Right renal pelvis (tissue), 4 donors: ENCODE data around the gene NCLN. TPM values are rescaled to one million over a fixed set of nuclear protein-coding genes. Genes with fewer than 3 reads are reported as not detected.
A peak's percentile ranks its signal among the peaks of the same experiment; 100 is the strongest.
"Not testable (repeated sequence)": the region's sequence is repeated elsewhere in the genome, so short reads cannot be mapped to it uniquely, and the experiment has no call there.

ENCODE experiments used
- DNase-seq, 4 donors: peaks; one replicate each; pipeline ENCODE4 v3.0.0-alpha.2; 2013; ENCODE audit warnings: low read depth in 4 of 4, low spot score in 3 of 4, missing footprints in 1 of 4
- polyA plus RNA-seq, 4 donors: library from polyadenylated mRNA; unstranded; fragments of 120-200 nt; gene quantifications; one replicate each; pipeline ENCODE4 v1.2.1, GENCODE V29; 2013; ENCODE audit not compliant: insufficient read length in 4 of 4

Gene NCLN
- polyA plus RNA-seq, 4 donors: 32.0 to 51.7 (median 35.2) TPM

DNA sequence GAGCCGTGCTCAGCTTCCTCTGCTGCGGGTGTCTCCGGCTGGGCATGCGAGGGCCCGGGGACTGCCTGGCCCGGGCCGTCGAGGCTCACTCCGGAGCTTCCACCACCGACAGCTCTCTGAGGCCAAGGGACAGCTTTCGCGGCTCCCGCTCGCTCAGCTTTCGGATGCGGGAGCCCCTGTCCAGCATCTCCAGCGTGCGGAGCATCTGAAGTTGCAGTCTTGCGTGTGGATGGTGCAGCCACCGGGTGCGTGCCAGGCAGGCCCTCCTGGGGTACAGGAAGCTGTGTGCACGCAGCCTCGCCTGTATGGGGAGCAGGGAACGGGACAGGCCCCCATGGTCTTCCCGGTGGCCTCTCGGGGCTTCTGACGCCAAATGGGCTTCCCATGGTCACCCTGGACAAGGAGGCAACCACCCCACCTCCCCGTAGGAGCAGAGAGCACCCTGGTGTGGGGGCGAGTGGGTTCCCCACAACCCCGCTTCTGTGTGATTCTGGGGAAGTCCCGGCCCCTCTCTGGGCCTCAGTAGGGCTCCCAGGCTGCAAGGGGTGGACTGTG, 5.9 kb upstream of the NCLN start:
- DNase-seq: no peak

DNA sequence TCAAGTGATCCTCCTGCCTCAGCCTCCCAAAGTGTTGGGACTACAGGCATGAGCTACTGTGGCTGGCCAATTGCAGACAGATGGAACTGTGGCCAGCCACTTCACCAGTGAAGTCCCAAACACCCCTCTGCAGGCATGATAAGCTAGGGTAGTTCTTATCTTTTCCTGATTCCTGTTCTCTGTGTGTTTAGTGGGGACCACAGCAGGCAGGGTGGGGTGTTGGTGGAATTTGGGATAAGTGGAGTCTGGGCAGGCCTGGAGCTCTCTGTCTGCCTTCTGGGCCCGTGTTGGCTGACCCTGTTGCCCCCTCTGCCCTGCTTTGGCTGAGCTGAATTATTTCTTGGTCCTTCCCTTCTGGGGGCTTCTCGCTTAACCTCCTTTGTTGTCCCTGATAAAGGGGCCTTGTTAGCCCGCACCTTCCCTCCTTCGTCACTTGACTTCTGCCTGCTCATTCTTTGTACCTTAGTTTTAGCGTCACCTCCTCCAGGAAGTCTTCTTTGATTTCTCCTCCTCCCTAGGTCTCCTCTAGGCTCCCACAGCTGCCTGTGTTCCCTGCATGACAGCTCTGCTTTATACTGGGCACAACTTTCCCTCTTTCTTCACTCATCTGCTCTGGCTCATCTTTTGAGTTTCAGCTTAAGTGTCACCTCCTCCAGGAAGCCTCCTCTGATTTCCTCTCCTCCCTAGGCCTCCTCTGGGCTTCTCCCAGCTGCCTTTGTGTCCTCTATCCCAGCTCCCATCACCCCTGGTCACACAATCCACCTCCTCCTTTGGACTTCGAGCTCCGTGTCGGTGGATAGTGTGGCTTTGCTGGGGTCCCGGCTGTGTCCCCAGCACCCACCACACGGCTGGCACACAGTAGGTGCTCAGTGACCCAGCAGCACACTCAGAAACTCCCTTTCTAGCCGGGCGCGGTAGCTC, 1.7 kb upstream of the NCLN start:
- DNase-seq: no peak

DNA sequence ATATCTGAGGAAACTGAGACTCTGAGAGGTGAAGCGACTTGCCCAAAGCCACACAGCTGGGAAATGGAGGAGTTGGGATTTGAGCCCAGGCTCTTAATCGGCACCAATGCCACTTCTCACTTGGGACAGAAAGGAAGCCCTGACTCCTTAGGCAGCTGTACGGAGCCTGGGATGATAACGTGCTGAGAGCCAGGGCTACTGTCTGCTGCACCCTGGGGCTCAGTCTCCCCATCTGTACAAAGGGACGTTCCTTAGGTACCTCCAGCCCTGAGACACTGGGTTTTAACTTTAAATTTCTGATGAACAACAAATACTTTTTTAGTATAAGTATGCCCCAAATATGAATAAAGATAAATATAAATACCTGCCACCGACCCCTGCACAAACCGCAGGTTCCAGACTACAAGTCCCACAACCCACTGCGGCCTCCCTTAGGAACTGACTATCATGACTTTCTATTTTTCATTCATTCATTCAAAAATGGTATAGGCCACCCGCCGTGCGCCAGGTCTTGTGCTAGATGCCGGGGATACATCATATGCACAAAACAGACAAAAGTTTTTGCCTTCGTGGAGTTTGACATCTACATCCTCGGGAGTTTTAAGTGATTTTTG, 776 bp upstream of the NCLN start:
- peak in 1 of 4 donors; percentile 74 for DNase-seq

DNA sequence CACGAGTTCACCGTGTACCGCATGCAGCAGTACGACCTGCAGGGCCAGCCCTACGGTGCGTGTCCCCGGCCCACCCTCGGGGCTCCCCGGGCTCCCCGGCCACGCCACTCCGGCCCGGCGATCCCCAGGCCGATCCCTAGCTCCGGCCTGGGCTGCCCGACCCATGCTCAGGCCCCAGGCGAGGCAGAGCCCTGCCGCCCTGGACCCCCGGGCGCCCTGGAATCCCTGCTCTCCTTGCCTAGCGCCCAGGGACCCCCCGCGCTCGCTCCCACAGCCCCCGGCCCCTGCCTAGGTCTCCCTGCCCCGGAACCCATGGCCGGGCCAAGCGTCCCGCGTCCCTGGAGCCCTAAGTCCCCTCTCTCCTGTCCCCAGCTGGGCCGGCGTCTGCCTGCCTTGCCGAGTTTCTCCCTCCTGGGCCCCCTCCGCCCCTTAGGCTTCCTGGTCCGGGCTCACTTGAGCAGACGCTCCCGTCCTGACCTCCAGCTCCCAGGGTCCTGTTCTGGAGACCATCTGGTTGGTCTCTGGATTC, 494 bp downstream of the NCLN start:
- DNase-seq: no peak

DNA sequence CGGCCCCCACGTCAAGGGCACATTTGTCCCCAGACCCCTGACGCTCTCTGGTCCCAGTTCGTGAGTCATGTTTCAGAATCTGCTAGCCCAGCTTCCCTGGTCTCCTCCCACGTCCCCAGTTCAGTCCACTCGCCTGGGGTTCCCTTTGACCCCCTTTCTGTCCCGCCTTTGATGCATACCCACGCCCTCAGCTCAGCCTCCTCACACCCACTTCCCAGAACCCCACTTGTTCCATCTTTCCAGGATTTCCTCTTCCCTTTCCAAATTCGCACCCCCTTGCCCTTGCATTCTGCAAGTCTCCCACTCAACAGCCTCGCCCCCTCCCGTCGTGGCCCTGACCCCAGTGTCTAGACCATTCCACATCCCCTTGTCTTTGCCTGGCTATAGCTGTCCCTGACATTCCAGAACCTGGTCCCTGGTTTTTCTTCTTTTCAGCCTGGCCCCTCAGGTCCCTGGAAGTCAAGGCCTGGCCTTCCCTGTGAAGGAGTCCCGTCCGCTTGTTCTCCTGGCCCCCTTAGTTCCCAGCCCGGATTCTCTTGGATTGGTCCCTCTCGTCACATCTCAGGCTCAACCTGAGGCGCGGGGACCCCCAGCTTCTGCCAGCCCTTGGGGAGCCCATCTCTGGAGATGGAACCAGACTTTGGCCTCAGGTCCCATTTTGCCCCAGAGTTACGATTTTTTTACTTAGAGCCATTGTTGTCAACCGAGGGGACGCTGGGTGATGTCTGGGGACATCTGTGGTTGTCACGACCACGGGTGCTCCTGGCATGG, 1.3 kb downstream of the NCLN start:
- DNase-seq: no peak

DNA sequence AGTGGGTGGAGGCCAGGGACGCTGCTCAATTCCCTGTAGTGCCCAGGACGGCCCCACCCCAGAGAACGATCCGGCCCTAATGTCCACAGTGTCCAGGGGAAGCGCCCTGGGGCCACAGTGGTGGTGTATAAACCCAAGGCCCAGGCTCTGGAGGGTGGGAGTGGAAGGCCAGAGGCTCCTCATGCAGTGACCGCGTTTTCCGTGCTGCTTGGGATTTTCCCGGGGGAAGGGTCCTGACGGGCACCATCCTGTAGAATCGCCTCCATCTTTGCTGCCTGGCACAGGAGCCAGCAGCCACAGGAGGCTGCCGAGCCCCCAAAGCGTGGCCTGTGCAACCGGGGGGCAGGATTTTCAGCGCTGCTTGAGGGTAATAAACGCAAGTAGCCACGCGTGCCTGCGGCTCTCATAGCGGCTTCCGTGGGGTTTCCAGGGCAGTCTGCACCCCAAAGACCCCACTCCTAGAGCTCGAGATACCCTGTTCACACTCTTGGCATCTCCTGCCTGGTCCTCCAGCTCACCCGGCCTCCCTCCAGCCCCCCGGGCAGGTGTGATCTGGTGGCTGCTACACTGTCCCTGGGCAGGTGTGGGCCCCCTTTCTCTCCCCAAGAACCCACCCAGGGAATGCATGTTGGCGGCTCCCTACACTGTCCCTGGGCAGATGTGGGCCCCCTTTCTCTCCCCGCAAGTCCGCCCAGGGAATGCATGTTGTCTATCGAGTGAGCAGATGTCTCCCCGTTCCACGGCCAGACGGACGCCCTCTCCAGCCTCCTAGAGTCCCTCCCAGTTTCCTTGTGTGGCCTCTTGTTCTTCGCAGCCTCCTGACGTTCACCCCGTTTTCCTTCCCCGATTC, 2.2 kb downstream of the NCLN start:
- DNase-seq: no peak

DNA sequence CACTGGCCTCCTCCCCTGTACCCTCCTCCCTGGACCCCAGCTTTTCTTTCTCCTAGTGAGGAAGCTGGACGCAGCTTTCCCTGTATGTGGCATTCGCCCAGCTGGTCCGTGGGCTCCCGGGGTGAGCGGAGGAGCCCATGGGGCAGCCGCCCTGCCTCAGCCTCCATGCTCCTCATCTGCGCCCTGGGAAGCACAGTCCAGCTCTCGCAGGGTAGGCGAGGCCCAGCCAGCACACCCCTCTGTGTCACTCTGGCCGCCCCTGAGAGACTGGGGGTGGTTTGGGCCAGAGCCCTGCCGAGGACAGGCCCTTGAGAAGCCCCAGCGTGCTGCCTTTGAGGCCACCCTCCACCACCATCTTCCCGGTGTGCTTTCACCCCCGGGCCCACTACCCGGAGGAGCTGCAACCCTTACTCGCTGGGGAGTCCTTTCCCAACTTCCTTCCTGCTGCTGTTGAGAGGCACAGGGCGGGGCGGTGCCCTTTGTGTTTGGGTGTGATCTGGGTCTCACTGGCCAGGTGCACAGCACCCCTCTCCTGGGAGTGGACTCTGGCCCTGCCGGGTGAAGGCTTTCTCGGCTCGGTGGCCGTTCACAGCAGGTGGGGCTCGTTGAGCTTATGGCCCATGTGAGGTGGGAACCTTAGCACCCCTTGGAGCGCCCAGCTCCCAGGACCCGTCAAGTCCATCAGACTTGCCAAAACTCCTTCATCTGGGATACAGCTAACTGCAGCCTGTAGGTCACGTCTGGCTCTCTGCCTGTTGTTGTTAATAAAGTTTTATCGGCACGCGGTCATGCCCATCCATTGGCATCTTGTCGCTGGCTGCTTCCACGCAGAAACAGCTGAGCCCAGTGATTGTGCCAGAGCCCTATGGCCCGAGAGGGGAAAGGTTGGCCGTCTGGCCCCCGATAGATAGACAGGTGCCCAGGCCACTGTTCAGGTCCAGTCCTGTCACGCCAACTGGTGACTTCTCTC, 3.2 kb downstream of the NCLN start:
- no peak for DNase-seq

DNA sequence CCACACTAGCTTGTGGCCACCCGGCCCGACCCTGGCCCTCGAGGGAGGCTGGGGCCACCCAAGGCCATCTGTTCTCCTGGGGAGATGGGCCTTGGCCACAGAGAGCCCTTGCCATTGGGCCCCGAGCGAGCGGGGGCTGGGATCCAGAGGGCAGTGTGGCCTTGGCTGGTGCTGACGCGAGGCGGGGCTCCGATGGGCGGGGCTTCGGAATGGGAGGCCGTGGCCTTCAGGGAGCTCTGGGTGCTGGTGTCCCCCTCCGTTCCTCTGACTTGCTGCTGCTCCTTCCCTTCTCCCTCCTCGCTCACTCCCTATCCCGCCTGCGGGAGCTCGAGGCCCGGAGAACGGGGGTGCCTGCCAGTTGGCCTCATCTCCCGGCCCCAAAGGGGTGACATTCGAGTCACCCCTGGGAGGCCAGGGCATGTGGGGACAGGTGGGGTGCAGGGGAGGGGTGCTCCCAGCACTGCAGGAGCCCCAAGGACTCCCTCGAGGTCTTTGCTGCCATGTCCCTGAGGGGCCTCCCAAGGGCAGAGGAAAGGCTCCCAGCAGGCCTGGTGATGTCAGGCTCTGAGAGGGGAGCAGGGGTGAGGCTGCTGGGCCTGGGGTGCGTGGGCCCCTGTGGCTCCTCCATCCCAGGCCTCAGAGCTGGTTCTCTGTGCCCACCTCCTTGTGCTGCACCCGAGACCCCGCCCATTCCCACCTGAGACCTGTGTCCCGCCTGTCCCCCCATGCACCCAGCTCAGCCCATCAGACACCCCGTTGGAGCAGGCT, 4.2 kb downstream of the NCLN start:
- DNase-seq: no peak

DNA sequence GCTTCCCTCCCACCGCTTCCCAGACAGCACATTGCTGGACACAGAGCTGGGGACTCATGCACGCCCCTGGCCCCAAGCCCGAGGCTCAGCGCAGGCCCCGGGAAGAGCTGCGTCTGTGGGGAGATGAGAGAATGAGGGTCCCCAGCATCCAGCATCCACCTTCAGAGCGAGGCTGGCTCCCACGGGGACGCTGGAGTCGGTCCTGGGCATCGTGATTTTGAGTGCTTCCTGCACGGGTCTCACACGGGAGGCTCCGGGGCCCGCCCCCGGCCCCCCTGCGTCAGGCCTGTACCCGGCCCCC, 4.7 kb downstream of the NCLN start:
- DNase-seq: no peak

DNA sequence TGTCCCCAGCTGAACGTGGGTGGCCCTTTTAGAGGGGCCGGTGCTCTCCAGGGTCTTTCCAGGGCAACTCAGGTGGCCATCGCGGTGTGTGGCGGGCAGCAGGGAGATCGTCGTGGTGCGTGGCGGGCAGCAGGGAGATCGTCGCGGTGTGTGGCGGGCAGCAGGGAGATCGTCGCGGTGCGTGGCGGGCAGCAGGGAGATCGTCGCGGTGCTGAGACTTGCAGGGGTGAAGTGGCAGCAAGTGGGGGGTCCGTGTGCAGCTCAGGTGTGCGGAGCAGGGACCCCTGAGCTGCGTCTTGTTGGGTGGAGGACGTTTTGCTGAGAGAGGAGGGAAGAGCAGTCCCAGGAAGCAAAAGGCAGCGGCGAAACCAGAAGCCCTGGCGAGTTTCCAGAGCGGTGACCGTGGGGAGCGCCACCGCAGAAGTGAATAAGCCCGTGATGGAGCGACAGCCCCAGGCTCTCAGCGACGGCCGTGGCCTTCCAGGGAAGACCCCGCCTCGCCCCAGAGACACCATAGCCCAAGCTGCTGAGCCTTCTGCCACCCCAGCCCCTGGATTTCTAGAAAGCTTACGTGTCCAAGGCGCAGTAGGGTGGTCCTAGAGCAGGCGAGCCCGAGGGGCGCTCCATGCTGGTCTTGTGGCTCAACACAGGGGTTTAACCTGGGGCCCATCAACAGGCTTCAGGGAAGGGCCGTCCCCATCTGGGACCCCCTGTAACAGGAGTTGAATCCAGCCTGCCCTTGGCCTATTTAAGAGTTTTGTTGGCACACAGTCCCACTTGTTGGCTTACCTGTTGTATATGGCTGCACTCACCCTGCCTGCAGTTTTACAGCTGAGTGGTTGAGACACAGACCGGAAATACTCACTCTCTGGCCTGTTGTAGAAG, 5.4 kb downstream of the NCLN start:
- DNase-seq: no peak

DNA sequence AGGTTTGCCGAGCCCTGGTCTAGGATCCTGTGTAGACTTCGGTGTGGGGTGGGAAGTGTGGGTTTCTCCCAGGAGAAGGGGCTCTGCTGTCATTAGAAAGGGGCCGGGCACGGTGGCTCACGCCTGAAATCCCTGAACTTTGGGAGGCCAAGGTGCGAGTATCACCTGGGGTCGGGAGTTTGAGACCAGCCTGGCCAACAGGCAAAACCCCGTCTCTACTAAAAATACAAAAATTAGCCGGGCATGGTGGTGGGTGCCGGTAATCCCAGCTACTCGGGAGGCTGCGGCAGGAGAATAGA, 6.0 kb downstream of the NCLN start:
- not testable (repeated sequence) for DNase-seq

DNA sequence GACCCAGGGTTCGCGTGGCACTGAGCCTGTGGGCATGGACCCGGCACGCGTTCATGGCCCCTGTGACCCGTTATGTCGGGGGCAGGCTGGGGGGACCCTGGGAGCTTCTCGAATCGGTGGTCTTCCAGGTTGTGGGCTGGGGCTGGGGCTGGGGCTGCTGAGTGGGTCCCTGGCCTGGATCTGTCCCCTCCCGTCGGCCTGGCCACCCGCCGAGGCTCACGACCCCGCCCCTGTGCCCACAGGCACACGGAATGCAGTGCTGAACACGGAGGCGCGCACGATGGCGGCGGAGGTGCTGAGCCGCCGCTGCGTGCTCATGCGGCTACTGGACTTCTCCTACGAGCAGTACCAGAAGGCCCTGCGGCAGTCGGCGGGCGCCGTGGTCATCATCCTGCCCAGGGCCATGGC, 6.5 kb downstream of the NCLN start:
- no peak for DNase-seq

DNA sequence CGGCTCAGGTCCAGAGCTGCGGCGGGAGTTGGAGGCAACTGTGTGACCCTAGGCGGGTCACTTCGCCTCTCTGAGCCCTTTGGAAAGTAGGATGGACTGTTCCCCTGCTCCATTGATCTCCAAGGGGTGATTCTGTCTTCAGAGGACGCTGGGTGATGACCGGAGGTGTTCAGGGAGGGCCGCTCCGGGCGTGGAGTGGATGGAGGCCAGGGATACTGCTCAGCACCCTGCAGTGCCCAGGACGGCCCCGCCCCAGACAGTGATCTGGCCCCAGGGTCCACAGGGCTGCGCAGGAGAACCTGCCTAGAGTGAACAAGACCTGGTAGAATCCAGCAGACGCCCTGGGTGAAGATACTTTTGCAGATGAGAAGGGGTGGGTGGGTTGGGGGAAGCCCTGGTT, 7.0 kb downstream of the NCLN start:
- DNase-seq: no peak

DNA sequence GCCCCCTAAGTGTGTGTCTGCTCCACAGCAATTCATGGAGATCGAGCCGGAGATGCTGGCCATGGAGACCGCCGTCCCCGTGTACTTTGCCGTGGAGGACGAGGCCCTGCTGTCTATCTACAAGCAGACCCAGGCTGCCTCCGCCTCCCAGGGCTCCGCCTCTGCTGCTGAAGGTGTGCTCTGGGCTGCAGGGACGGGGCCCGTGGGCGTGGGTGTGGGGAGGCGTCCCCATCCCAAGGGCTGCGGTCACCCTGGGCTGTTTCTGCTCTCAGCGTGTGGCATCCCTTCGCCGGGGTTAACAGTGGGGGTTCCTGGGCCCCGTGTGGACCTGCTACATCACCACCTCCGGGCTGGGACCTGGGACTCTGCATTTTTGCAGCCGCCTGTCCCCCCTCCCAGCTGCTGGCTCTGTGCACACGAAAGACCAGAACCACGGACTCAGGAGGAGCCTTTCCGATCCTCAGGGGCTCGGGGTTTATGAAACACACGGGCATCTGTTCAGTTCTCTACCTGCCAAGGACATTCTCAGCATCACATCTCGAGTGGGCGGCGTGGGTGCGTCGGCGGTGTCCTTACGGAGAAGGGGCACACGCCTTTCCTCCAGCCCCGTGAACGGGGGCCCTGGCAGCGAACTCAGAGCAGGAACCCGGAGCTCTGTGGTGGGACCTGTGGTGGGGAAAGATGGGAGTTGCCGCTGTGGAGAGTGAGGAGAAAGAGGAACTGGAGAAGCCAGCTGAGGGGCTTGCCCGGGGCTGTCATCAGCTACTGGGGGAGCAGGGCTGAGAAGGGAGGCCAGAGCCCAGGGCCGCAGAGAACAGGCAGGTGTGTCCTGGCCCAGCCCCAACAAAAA, 7.8 kb downstream of the NCLN start:
- DNase-seq: no peak

DNA sequence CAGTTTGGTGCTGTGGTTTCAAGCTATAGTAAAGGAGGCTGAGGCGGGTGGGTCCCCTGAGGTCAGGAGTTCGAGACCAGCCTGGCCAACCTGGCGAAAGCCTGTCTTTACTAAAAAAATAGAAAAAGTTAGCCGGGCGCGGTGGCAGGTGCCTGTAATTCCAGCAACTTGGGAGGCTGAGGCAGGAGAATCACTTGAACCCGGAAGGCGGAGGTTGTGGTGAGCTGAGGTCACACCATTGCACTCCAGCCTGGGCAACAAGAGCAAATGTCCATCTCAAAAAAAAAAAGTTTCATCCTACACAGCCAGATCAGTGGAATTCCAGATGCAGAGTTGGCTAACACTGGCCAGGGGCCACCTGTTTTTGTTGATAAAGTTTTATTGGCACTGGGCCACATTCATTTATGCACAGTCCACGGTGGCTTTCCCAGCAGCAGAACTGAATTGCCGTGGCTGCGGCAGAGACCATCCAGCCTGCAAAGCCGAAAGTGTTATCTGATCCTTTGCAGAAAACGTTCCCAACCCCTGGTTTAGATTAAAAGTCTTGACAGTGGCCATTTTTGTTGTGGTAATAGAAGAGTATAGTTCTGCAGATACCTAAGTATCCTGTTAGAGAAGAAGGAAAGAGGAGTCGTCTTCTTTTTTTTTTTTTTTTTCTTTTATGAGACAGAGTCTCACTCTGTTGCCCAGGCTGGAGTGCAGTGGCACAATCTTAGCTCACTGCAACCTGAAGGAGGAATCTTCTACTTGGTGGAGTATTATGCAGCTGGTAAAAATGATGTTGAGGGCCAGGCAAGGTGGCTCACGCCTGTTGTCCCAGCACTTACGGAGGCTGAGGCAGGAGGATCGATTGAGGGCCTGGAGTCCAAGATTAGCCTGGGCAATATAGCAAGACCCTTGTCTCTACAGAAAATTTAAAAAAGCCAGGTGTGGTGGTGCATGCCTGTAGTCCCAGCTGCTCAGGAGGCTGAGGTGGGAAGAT, 8.7 kb downstream of the NCLN start:
- no peak for DNase-seq
